ENCODE measurements around the gene ZDHHC9. TPM values are rescaled to one million over a fixed set of nuclear protein-coding genes. Genes with fewer than 3 reads are reported as not detected.
A peak's percentile ranks its signal among the peaks of the same experiment; 100 is the strongest.

ZDHHC9 gene
- total RNA-seq = 10 to 100 TPM; 27.1 to 40.2 TPM
- polyA plus RNA-seq (2013, experiment 1 of 2) = 34.8 TPM
- polyA plus RNA-seq (2013, experiment 2 of 2) = 28.9 TPM
- long read RNA-seq, experiment 1, full-length matches to known transcripts = 1 of 19 reads
- long read RNA-seq, experiment 1, partial matches to known transcripts = 4 of 19 reads
- long read RNA-seq, experiment 1, other reads (novel, unspliced or antisense) = 14 of 19 reads
- long read RNA-seq, experiment 2, full-length matches to known transcripts = 53 of 67 reads
- long read RNA-seq, experiment 2, partial matches to known transcripts = 3 of 67 reads
- long read RNA-seq, experiment 2, other reads (novel, unspliced or antisense) = 11 of 67 reads
- long read RNA-seq, experiment 3, full-length matches to known transcripts = 122 of 144 reads
- long read RNA-seq, experiment 3, partial matches to known transcripts = 2 of 144 reads
- long read RNA-seq, experiment 3, other reads (novel, unspliced or antisense) = 20 of 144 reads
- long read RNA-seq, experiment 4, full-length matches to known transcripts = 9 of 18 reads
- long read RNA-seq, experiment 4, partial matches to known transcripts = 1 of 18 reads
- long read RNA-seq, experiment 4, other reads (novel, unspliced or antisense) = 8 of 18 reads

GRCh38 chrX:129843459-129844306 lies at the start of gene ZDHHC9:
ZDHHC9 (minus strand) TSS chrX:129843886; CDS start chrX:129841945, 1,941 bp downstream.
- no peaks in the 10 kb centered on the region for H3K36me3 ChIP-seq (ENCODE audit: control insufficient read depth, insufficient read depth, low read length)
- H3K4me3 ChIP-seq (ENCODE audit: low read length) = peak within 1 kb of the TSS; percentile 87
- H3K4me1 ChIP-seq (ENCODE audit: control insufficient read depth, insufficient read depth, low read length) = no peaks in the 10 kb centered on the region
- H3K9me3 Mint-ChIP-seq = peaks cover 54% of the 10 kb centered on the region
- peak; percentile 96 for DNase-seq
- no peaks in the 10 kb centered on the region for H3K9me3 ChIP-seq (ENCODE audit: control insufficient read depth, low read length)
- H3K27me3 Mint-ChIP-seq (ENCODE audit: insufficient read depth) = peaks cover 7% of the 10 kb centered on the region
- H3K27me3 ChIP-seq (ENCODE audit: control insufficient read depth, insufficient read depth, low read length, poor library complexity, severe bottlenecking) = no peaks in the 10 kb centered on the region
- H3K4me1 Mint-ChIP-seq = peaks cover 16% of the 10 kb centered on the region
- TF ChIP-seq, protein P1, sequence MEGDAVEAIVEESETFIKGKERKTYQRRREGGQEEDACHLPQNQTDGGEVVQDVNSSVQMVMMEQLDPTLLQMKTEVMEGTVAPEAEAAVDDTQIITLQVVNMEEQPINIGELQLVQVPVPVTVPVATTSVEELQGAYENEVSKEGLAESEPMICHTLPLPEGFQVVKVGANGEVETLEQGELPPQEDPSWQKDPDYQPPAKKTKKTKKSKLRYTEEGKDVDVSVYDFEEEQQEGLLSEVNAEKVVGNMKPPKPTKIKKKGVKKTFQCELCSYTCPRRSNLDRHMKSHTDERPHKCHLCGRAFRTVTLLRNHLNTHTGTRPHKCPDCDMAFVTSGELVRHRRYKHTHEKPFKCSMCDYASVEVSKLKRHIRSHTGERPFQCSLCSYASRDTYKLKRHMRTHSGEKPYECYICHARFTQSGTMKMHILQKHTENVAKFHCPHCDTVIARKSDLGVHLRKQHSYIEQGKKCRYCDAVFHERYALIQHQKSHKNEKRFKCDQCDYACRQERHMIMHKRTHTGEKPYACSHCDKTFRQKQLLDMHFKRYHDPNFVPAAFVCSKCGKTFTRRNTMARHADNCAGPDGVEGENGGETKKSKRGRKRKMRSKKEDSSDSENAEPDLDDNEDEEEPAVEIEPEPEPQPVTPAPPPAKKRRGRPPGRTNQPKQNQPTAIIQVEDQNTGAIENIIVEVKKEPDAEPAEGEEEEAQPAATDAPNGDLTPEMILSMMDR (conservative IDR thresholded peaks at IDR 0.05) = no peak
- no peak within 1 kb of the TSS for H3K27ac ChIP-seq (ENCODE audit: low read depth, low read length)
- peak within 1 kb of the TSS; percentile 67 for H3K9ac ChIP-seq (ENCODE audit: extremely low read depth, low read length, poor library complexity, severe bottlenecking)
- WGBS, 2 experiments (ENCODE audit: insufficient coverage in 1 of 2, insufficient read length in 1 of 2) = 1% methylated on average over 70 of the region's 72 CpGs; no CpG with 5 or more reads in 1 of the 2 experiments
- peak within 1 kb of the TSS; percentile 91 for H3K27ac Mint-ChIP-seq
- H3K36me3 Mint-ChIP-seq (ENCODE audit: low read depth) = peaks cover 17% of the 10 kb centered on the region
- H3K4me3 Mint-ChIP-seq = peak within 1 kb of the TSS; percentile 80

GRCh38 chrX:129877401-129877800 lies 33.7 kb upstream of the ZDHHC9 start:
- H3K36me3 ChIP-seq (ENCODE audit: control insufficient read depth, insufficient read depth, low read length) = no peaks in the 10 kb centered on the region
- Mint-ChIP-seq H3K9me3 (peaks cover 40% of the 10 kb centered on the region), H3K36me3 (ENCODE audit: low read depth) (no peaks in the 10 kb centered on the region), H3K4me3 (no peak overlapping the region), H3K27me3 (ENCODE audit: insufficient read depth) (peaks cover 2% of the 10 kb centered on the region), H3K27ac (no peak overlapping the region), H3K4me1 (no peaks in the 10 kb centered on the region)
- WGBS, 2 experiments (ENCODE audit: insufficient coverage in 1 of 2, insufficient read length in 1 of 2) = 91 to 100% methylated on average over 1 to 5 of the region's 5 CpGs
- H3K27ac ChIP-seq (ENCODE audit: low read depth, low read length) = no peak overlapping the region
- no peaks in the 10 kb centered on the region for H3K4me1 ChIP-seq (ENCODE audit: control insufficient read depth, insufficient read depth, low read length)
- H3K9me3 ChIP-seq (ENCODE audit: control insufficient read depth, low read length) = no peaks in the 10 kb centered on the region
- H3K9ac ChIP-seq (ENCODE audit: extremely low read depth, low read length, poor library complexity, severe bottlenecking) = no peak overlapping the region
- DNase-seq = no peak
- TF ChIP-seq, protein P1 (conservative IDR thresholded peaks at IDR 0.05) = no peak
- H3K4me3 ChIP-seq (ENCODE audit: low read length) = no peak overlapping the region
- no peaks in the 10 kb centered on the region for H3K27me3 ChIP-seq (ENCODE audit: control insufficient read depth, insufficient read depth, low read length, poor library complexity, severe bottlenecking)

DNA sequence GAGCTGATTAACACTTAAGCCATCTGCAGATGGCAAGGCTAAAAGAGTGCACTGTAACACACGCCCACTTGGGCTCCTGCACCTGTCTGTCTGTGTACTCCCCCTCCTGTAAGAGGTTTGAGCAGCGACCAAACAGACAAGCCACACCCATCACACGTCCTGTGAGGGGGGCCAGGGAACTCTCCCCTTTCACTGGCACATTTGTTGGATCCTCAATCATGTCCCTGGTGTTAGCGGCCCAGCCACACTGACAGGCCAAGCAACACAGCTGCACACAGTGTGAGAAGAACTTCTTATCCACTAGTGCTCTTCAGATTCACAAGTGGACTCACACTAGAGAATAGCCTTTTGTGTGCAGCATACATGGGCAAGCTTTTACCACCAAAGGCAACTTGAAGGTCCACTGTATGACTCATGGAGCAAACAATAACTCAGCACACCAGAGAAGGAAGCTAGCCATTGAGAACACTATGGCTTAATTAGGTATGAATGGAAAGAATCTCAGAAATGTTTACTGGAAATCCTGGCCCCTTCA lies 33.2 kb upstream of the ZDHHC9 start:
- Mint-ChIP-seq H3K36me3 (ENCODE audit: low read depth) (no peaks in the 10 kb centered on the region), H3K4me3 (no peak overlapping the region), H3K9me3 (peaks cover 46% of the 10 kb centered on the region), H3K27me3 (ENCODE audit: insufficient read depth) (peaks cover 4% of the 10 kb centered on the region), H3K4me1 (no peaks in the 10 kb centered on the region), H3K27ac (no peak overlapping the region)
- peak; percentile 51 for DNase-seq
- H3K9me3 ChIP-seq (ENCODE audit: control insufficient read depth, low read length) = no peaks in the 10 kb centered on the region
- H3K4me3 ChIP-seq (ENCODE audit: low read length) = no peak overlapping the region
- H3K27me3 ChIP-seq (ENCODE audit: control insufficient read depth, insufficient read depth, low read length, poor library complexity, severe bottlenecking) = no peaks in the 10 kb centered on the region
- H3K9ac ChIP-seq (ENCODE audit: extremely low read depth, low read length, poor library complexity, severe bottlenecking) = no peak overlapping the region
- TF ChIP-seq, protein P1 (conservative IDR thresholded peaks at IDR 0.05) = no peak
- WGBS, 2 experiments (ENCODE audit: insufficient coverage in 1 of 2, insufficient read length in 1 of 2) = 71% methylated on average over 4 of the region's 4 CpGs; no CpG with 5 or more reads in 1 of the 2 experiments
- no peaks in the 10 kb centered on the region for H3K4me1 ChIP-seq (ENCODE audit: control insufficient read depth, insufficient read depth, low read length)
- no peaks in the 10 kb centered on the region for H3K36me3 ChIP-seq (ENCODE audit: control insufficient read depth, insufficient read depth, low read length)
- H3K27ac ChIP-seq (ENCODE audit: low read depth, low read length) = no peak overlapping the region
